ENCODE results near the gene LRRFIP1. TPM values are rescaled to one million over a fixed set of nuclear protein-coding genes. Genes with fewer than 3 reads are reported as not detected.
"Not testable (repeated sequence)": the region's sequence is repeated elsewhere in the genome, so short reads cannot be mapped to it uniquely, and the experiment has no call there.

Gene LRRFIP1
- total and polyA plus RNA-seq, 4 donors, result 79.7 to 194 (median 94.1) TPM

DNA sequence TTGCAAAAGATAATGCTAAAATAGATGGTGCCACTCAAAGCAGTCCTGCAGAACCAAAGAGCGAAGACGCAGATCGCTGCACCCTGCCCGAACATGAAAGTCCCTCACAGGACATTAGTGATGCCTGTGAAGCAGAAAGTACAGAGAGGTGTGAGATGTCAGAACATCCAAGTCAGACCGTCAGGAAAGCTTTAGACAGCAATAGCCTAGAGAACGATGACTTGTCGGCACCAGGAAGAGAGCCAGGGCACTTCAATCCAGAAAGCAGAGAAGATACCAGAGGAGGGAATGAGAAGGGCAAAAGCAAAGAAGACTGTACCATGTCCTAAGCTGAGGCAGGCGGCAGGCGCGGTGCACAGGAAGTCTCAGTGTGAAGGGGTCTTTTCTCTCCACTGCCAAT lies 136.4 kb downstream of the LRRFIP1 start:
- Histone ChIP-seq H3K27me3 (ENCODE audit: control insufficient read depth in 3 of 3, insufficient read depth in 3 of 3, low read length in 2 of 3) (no peaks in the 10 kb centered on the region), H3K9me3 (ENCODE audit: control insufficient read depth in 4 of 4, insufficient read depth in 3 of 4, low read length in 3 of 4) (no peaks in the 10 kb centered on the region), H3K4me3 (no peak overlapping the region), H3K27ac (ENCODE audit: low read depth in 1 of 2, low read length in 1 of 2) (peak overlapping the region in 1 of 2 donors; percentile 45), H3K4me1 (ENCODE audit: control insufficient read depth in 5 of 5, insufficient read depth in 5 of 5, low read length in 5 of 5) (no peaks in the 10 kb centered on the region), H3K9ac (ENCODE audit: insufficient read depth in 1 of 2, low read length in 2 of 2) (no peak overlapping the region), H3K36me3 (ENCODE audit: control insufficient read depth in 4 of 4, insufficient read depth in 4 of 4, low read length in 4 of 4) (peaks cover 7 to 27% (median 18%) of the 10 kb centered on the region in 4 donors)
- WGBS, 2 donors, result 91 to 97% methylated on average over 10 of the region's 10 CpGs
- DNase-seq (no peak), ATAC-seq (ENCODE audit: insufficient read depth, low FRiP score) (no peak)
- no peak for TF ChIP-seq CTCF (IDR thresholded peaks at IDR 0.05; ENCODE audit: control extremely low read depth, extremely low read depth)

DNA sequence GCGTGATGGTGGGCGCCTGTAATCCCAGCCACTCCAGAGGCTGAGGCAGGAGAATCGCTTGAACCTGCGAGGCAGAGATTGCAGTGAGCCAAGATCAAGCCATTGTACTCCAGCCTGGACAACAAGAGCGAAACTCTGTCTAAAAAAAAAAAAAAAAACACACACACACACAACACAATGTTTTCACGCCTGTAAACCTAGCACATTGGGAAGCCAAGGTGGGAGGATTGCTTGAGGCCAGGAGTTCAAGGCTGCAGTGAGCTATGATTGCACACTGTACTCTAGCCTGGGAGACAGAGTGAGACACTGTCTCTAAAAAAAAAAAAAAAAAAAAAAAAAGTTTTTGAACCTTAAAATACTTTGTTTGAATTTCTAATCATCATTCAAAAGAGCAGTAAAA lies 137.7 kb downstream of the LRRFIP1 start:
- not testable (repeated sequence) for DNase-seq; H3K27ac ChIP-seq (ENCODE audit: low read depth in 1 of 2, low read length in 1 of 2); H3K9ac ChIP-seq (ENCODE audit: insufficient read depth in 1 of 2, low read length in 2 of 2); ATAC-seq (ENCODE audit: insufficient read depth, low FRiP score); H3K9me3 ChIP-seq (ENCODE audit: control insufficient read depth in 4 of 4, insufficient read depth in 3 of 4, low read length in 3 of 4); H3K27me3 ChIP-seq (ENCODE audit: control insufficient read depth in 3 of 3, insufficient read depth in 3 of 3, low read length in 2 of 3); H3K4me3 ChIP-seq; H3K4me1 ChIP-seq (ENCODE audit: control insufficient read depth in 5 of 5, insufficient read depth in 5 of 5, low read length in 5 of 5)
- H3K36me3 ChIP-seq (ENCODE audit: control insufficient read depth in 4 of 4, insufficient read depth in 4 of 4, low read length in 4 of 4), result peaks cover 8 to 29% (median 18%) of the 10 kb centered on the region in 4 donors
- 98 to 99% methylated on average over 6 of the region's 6 CpGs for WGBS, 2 donors

DNA sequence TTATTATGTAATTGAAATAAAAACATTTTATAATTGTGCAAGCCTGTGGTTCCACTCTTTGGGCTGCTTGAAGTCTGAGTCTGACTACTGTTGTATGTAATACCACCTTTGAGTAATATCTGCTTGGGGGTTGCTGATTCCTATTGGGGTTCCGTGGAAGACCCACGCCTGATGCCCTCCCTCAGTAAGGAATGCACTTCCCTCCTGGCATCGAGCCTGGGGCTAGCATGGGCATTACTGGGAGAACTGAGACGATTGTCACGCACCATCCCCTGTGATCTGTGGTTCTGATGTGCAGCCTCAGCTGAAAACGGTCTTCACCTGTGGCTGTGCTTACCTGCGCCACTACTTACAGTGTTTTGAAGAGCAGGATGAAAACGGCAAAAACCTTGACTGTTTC lies 138.5 kb downstream of the LRRFIP1 start:
- no peak for TF ChIP-seq CTCF (IDR thresholded peaks at IDR 0.05; ENCODE audit: control extremely low read depth, extremely low read depth)
- Histone ChIP-seq H3K27ac (ENCODE audit: low read depth in 1 of 2, low read length in 1 of 2) (peak overlapping the region; percentile 25 to 49), H3K9me3 (ENCODE audit: control insufficient read depth in 4 of 4, insufficient read depth in 3 of 4, low read length in 3 of 4) (no peaks in the 10 kb centered on the region), H3K4me3 (no peak overlapping the region), H3K27me3 (ENCODE audit: control insufficient read depth in 3 of 3, insufficient read depth in 3 of 3, low read length in 2 of 3) (no peaks in the 10 kb centered on the region), H3K4me1 (ENCODE audit: control insufficient read depth in 5 of 5, insufficient read depth in 5 of 5, low read length in 5 of 5) (no peaks in the 10 kb centered on the region), H3K36me3 (ENCODE audit: control insufficient read depth in 4 of 4, insufficient read depth in 4 of 4, low read length in 4 of 4) (peaks cover 2 to 22% (median 16%) of the 10 kb centered on the region in 4 donors), H3K9ac (ENCODE audit: insufficient read depth in 1 of 2, low read length in 2 of 2) (no peak overlapping the region)
- DNase-seq, result no peak
- 75 to 80% methylated on average over 8 of the region's 8 CpGs for WGBS, 2 donors
- ATAC-seq (ENCODE audit: insufficient read depth, low FRiP score), result no peak

DNA sequence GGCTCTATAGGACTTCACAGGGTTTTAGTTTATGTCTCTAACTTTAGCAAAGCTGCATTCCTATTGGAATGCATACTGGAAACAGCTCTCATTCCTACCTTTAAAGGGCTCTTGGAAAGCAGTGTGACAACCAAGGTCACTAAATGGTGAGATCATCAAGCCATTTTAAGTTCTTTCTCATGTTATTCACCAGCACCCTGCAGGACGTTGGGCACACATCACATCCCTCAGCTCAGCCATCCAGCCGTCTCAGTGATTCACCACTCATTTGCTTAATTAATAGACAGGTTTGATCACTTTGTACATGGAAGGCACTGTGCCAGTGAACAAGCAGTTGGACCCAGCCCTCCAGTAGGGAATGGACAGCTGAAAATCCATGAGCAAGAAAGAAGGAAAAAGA lies 139.0 kb downstream of the LRRFIP1 start:
- no peak for ATAC-seq (ENCODE audit: insufficient read depth, low FRiP score)
- H3K4me3 ChIP-seq, result no peak overlapping the region
- H3K27me3 ChIP-seq (ENCODE audit: control insufficient read depth in 3 of 3, insufficient read depth in 3 of 3, low read length in 2 of 3), result no peaks in the 10 kb centered on the region
- WGBS, 2 donors, result 62 to 85% methylated on average over 2 of the region's 2 CpGs
- peaks cover 2 to 23% (median 15%) of the 10 kb centered on the region in 4 donors for H3K36me3 ChIP-seq (ENCODE audit: control insufficient read depth in 4 of 4, insufficient read depth in 4 of 4, low read length in 4 of 4)
- no peak for TF ChIP-seq CTCF (IDR thresholded peaks at IDR 0.05; ENCODE audit: control extremely low read depth, extremely low read depth)
- no peak overlapping the region for H3K9ac ChIP-seq (ENCODE audit: insufficient read depth in 1 of 2, low read length in 2 of 2)
- H3K27ac ChIP-seq (ENCODE audit: low read depth in 1 of 2, low read length in 1 of 2), result peak overlapping the region in 1 of 2 donors; percentile 25
- H3K9me3 ChIP-seq (ENCODE audit: control insufficient read depth in 4 of 4, insufficient read depth in 3 of 4, low read length in 3 of 4), result no peaks in the 10 kb centered on the region
- no peak for DNase-seq
- H3K4me1 ChIP-seq (ENCODE audit: control insufficient read depth in 5 of 5, insufficient read depth in 5 of 5, low read length in 5 of 5), result no peaks in the 10 kb centered on the region
